LNCaP clone FGC (cell line): ENCODE data around the gene RASGRF1.

Source experiments
- DNase-seq: peaks from one replicate; pipeline ENCODE4 v3.0.0-alpha.2; 2011; ENCODE audit warnings: low read depth
- H3K4me3 ChIP-seq: 2 replicates; pipeline ENCODE4 v1.5.1; 2011; ENCODE audit warnings: mild to moderate bottlenecking, low read depth, low read length, control low read depth
- TF ChIP-seq, protein P1 (sequence below): IDR thresholded peaks from 2 replicates; pipeline ENCODE4 v1.5.1; 2012; ENCODE audit warnings: mild to moderate bottlenecking; ENCODE audit not compliant: control insufficient read depth, insufficient read depth; ENCODE audit errors: extremely low read depth

The RASGRF1 gene

DNA sequence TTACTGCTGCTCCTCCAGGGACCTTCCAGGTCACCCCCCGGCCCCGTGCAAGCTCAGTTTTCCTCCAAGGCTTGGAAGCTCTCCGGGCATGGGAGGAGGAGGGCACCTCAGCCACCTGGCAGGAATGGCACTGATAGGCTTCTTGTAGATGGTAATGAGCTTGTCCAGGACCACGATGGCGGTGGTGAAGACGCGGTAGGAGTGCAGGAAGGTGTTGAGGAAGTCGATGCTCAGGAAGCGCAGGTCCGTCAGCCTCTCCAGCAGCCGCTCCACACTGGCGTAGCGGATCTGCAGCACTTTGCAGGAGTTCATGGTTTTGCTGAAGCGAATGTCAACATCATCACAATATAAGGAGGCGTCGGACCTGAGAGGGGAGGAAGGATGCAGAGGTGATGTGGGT, 84.5 kb downstream of the RASGRF1 start:
- no peak for DNase-seq
- TF ChIP-seq, protein P1, sequence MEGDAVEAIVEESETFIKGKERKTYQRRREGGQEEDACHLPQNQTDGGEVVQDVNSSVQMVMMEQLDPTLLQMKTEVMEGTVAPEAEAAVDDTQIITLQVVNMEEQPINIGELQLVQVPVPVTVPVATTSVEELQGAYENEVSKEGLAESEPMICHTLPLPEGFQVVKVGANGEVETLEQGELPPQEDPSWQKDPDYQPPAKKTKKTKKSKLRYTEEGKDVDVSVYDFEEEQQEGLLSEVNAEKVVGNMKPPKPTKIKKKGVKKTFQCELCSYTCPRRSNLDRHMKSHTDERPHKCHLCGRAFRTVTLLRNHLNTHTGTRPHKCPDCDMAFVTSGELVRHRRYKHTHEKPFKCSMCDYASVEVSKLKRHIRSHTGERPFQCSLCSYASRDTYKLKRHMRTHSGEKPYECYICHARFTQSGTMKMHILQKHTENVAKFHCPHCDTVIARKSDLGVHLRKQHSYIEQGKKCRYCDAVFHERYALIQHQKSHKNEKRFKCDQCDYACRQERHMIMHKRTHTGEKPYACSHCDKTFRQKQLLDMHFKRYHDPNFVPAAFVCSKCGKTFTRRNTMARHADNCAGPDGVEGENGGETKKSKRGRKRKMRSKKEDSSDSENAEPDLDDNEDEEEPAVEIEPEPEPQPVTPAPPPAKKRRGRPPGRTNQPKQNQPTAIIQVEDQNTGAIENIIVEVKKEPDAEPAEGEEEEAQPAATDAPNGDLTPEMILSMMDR: no peak
- H3K4me3 ChIP-seq: no peak overlapping the region

DNA sequence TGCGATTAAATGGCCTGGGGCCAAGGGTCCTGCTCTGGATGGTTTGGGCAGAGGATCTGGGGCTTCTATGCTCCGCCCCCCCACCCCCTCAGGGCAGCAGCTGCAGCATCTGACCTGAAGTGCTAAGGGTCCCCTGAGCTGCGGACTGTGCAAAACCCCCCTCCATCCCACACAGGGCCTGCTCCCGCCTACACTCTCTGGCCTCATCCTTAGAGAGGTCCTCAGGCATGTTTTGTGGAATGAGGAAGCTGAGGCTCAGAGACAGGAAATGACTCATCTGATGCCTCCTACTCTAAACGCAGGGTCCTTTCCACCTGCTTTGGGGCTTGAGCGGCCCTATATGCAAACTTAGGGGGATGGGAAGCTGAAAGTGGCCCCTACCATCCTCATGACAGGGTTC, 86.2 kb downstream of the RASGRF1 start:
- DNase-seq: no peak
- TF ChIP-seq, protein P1: no peak

DNA sequence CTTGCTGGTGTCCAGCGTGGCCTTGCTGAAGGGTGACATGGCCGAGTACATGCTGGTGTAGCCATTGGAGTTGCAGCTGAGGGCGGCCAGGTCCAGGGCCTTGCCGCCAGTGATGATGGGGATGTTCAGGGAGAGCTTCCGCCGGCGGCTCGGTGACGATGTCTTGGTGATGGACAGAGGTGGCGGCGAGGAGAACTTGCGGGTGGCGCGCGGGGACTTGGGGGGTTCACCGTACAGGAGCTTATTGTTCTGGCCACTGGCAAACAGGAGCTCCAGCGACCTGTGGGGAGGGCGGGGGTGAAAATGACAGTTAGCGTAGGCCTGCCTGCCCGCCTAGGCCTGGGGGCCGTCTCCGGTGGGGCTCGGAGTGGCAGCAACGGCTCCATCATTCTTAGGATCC, 86.7 kb downstream of the RASGRF1 start:
- H3K4me3 ChIP-seq: no peak overlapping the region
- no peak for DNase-seq
- TF ChIP-seq, protein P1: no peak

More for the DNA sequence above, 86.2 kb downstream of the RASGRF1 start:
- no peak overlapping the region for H3K4me3 ChIP-seq

DNA sequence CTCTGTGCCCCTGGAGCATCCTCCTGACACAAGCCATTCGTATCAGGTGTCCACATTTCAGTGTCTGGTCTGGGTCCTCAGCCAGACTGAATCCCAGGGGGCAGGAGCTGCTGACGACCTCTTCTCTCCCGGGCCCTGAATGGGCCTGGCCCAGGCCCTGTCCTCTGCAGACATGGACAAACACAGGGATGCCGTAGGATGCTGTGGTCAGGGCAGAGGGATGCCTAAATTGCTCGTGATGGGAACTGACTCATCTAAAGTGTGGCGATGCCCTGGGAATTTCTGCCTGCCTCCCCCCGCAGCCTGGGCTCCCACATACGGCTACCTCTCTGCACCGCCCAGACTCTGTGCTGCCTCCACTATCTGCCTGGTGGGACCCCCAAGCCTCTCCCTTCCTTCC, 87.3 kb downstream of the RASGRF1 start:
- TF ChIP-seq, protein P1: no peak
- DNase-seq: no peak
- no peak overlapping the region for H3K4me3 ChIP-seq

DNA sequence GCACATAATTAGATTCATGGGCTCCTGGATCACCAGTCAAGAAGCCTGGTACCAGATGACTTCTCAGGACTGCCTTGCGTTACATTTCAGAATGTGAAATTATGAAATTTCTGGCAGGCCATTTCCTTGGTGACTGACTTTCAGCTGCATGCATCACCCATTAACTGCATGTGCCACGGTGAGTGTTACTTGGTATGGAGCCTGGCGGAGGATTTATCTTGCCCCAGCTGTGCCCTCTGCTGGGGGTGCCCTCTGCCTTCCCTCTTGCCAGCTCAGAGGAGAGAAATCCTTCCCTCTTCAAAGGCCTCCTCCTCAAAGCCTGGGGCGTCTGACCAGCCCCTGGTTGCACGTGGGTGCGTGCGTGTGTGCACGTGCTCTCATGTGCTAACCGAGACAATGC, 88.0 kb downstream of the RASGRF1 start:
- no peak overlapping the region for H3K4me3 ChIP-seq
- no peak for DNase-seq
- TF ChIP-seq, protein P1: no peak

DNA sequence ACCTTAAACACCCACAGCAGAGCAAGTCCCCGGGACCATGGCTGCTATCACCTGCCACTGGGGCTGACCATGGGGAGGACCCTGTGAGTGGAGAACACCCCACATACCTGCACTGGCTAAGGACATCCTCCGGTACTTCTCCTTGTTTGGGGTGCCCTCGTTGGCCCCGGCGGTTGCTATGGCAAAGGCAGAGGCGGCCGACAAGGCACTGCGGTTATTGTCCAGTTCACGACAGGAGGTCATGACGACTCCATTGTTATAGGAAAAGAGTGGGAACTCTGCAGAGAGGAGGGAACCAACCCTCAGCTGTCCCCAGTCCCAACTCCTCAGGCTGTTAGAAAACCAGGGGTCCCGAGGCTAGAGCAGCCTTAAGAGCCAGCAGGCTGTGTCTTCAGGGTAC, 90.9 kb downstream of the RASGRF1 start:
- no peak for DNase-seq
- TF ChIP-seq, protein P1: no peak
- H3K4me3 ChIP-seq: no peak overlapping the region

DNA sequence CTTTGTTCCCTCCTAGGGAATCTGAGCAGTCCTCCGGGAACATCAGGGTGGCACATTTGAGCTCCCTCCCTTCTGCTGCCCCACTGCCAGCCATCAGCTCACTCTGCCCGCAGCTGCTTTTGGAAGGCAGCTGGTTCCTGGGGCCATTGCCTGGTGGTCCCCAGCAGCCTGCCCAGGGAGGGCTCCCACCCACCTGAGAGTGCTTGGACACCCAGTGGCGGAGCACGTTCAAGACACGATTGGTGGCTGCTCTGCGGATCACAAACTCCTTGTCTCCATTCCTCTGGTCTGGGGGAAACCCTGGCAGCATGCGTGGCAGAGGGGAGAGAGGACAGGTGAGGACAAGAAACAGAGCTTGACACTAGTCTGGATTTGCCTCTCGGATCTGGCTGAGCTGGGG, 92.1 kb downstream of the RASGRF1 start:
- no peak for DNase-seq
- H3K4me3 ChIP-seq: no peak overlapping the region
- TF ChIP-seq, protein P1: no peak
